Activated CD4-positive, alpha-beta T cell treated with anti-CD3 and anti-CD28 coated beads, Interleukin-10, Interleukin-2, amounts not matched to agents 100 ng/mL and 50 ng/mL, durations not matched to agents 16 hours and 8 hours (primary cell): ENCODE measurements around the gene AAK1.
"Not testable (repeated sequence)": the region's sequence is repeated elsewhere in the genome, so short reads cannot be mapped to it uniquely, and the experiment has no call there.

Source experiments
- DNase-seq: peaks from one replicate; pipeline ENCODE4 v3.0.0-alpha.2; 2020

AAK1 gene

DNA sequence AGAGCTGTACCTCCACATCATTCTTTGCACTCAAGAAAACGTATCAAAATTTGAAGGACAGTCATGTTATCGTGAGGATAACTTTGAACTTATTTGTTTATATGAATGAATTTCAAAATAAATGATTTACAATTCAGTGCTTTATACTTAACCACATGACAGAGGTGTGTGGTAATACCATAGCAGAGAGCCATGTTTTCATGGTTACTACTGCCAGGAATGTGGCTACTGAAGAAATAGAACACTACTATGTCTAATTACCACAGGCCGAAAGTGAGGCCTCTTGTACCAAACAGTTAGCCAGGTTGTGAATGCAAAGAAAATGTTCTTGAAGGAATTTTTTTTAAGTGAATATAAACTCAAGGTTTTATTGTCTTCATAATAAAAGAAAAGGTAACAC lies 49.2 kb downstream of the AAK1 start:
- DNase-seq, result no peak

DNA sequence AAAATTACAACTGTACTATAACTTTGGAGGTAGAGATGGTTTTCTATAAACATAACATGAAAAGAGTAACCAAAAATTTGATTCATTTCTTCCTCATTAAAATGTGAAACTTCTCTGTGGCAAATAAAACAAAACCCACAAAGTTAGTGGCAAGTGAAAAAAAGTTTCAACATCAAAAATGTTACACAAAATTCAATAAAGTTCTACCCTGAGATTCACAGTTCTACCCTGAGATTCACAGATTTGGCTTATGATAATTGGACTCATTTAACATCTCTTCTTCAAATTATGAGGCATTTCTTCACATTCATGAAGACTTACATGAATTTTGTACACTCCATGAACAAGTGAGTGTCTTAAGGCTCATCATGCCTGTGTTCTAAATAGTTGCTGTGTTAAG lies 51.0 kb downstream of the AAK1 start:
- no peak for DNase-seq

DNA sequence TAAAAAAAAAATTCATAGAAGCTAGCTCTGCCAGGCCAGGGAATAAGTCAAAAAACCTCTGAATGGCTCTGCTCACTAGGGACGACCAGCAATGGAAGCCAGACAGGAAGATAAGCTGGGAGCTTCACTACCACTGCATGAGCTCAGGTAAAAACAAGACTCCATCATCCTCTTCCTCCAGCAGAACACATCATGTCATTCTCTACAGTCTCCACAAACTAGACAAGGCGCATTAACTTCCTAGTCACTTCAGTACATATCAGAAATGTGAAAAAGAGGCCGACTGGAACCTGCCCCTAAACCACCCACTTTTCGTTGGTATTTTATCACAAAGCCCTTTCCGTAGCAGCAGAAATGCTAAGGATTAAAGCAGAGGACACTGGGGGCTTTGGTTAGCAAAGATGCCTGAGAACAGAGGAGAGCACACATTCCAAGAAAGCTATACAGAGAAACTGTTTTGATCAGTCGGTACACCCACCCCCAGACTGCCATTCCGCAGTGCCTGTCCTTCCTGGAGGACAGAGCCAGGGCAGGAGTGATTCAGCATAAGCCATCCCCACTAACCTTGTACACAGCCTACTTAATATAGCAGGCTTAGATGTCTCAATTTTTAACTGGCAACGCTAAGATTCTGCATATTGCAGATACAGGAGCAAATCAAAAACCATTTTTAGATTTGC lies 53.4 kb downstream of the AAK1 start:
- no peak for DNase-seq

DNA sequence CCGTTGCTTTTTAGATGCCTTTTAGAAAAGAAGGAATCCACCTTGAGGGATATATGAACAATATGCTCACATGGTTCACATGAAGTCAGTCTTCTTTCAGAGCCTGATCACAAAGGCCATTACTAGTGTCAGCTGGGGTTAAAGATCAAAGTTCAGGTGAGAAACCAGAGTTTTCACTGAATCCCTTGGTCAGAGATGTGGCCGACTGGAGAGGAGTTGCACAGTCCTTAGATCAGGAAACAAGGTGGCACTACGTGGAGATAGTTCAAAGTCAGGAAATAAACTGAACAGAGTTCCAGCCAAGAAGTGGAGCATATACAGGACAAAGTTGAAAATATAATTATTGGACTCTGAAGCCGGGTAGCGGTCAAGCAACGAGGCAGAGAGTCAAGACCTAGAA lies 54.6 kb downstream of the AAK1 start:
- DNase-seq, result no peak

DNA sequence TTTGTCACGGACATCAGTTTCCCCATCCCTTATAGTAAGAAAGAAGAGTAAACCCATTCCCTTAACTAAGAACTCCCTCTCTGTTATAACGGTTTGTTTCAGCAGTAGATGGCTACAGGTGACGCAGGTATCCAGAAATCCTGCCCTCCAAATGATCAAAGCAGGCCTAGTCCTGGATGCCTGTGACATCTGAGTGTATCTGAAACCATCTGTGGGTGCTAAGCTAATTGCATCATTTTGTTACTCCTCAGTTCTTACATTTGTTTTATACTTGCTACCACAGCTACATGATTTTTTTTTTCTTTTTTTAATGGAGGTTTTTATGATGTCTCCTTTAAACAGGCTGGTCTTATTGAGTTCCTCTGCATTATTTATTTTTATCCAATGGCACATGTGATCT lies 55.1 kb downstream of the AAK1 start:
- DNase-seq, result no peak

DNA sequence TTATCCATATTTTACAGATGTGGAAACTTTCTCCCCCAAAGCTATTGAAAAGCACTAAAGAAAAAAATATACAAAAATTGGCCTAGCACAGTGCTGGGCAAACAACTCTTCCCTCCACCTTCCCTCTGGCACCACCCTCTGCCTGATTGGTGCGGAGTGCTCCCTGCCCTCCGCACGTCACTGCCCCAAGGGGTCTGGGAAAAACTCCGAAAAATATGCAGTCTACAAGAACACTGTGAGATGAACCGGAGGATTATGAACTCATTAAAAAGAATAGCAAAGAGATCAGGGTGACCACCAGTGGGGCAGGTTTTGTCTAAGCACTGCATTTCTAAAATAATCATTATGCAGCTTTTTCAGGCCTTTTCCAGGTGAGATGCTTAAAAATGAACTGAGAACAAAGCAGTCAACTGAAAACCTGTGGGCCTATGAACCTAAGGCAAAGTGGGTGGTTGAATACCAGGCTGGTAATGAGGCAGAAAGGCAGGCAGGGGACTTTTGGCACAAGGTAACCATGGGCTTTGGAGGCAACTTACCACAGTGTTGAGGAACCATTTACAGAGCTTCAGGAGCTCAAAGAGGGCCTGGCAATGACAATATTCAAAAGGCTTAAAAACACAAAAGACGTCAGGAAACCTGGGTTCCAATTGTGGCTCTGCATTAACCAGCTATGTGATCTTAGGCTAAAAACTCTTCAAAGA lies 57.5 kb downstream of the AAK1 start:
- DNase-seq, result no peak

DNA sequence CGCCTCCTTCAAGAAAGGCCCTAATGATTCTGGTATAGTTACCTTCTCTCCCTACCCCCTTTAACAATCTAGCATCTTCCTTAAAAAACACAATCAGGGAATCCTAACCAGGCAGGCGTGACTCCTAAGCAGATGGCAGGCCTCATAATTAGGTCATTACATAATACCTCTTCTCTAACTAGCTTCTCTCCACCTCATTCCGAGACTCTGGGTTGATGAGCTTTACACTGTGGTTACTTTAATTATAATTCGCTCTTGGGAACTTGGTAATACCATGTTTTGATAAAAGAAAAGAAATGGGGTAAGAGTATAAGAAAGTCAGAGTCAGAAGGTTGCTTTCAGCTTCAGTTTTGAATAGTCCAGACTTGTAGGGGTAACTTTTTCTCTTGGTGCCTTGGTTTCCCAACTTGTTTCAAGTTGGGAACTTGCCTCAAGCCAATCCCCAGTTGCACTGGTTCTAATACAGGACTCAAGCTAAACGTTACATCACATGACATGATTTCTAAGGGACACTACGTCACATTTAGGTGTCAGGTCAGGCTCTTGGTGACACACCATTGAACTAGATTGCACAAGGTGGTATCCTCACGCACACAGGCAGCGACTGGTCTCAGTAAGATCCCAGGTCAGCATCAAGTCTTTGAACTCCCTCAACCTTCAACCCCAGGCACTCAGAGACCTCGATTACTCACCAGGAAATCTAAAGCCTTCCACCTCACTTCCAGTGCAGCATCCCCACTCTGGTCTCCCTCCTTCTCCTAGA lies 59.2 kb downstream of the AAK1 start:
- peak; percentile 10 for DNase-seq

DNA sequence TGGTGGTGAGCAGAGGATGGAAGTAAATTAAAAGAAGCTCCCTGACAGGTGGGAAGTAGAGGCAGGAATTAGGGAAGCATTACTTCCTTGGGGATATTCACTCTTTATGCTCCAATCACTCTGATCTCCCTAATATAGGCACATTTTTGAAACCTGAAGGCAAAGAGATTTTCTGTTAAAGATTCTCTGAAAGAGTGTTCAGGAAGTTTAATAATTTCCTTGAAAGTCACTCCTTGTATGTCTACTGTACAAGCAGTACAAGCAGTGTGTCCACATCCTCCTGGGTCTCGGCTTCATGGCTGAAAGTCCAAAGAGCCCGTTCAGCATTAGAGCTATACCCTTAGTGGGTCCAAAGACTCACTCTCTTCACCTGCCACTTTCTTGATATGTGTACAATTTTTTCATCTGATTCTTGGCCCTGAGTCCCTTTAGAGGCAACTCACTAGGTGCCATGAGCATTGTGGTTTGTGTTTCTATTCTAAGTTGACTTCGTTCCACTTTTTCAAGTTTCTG lies 60.2 kb downstream of the AAK1 start:
- DNase-seq, result no peak

DNA sequence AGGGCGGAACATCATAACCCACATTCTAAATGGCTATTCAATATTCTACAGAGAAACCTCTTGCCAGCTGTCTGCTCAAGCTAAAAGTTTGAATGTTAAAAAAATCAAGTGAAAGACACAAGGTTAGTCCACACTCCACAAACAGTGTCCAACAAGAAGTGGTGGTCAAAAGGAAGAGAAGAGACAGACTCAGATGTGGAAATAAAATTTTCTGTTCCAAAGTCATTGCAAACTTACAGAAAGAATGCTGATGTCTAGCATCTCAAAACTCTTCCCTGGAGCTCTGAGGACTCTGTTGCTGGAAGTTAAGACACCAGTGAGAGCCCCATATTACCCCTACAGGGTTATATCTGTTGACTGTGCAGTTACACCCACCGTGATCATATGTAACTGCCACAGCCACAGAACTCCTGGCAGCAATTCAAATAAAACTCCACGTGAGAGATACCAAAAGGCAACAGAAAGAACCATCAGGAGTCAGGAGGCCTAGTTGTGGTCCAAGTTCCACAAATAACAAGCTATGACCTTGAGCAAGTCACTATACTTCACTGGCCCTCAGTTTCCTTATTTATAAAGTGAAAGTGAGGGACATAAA lies 60.9 kb downstream of the AAK1 start:
- no peak for DNase-seq

DNA sequence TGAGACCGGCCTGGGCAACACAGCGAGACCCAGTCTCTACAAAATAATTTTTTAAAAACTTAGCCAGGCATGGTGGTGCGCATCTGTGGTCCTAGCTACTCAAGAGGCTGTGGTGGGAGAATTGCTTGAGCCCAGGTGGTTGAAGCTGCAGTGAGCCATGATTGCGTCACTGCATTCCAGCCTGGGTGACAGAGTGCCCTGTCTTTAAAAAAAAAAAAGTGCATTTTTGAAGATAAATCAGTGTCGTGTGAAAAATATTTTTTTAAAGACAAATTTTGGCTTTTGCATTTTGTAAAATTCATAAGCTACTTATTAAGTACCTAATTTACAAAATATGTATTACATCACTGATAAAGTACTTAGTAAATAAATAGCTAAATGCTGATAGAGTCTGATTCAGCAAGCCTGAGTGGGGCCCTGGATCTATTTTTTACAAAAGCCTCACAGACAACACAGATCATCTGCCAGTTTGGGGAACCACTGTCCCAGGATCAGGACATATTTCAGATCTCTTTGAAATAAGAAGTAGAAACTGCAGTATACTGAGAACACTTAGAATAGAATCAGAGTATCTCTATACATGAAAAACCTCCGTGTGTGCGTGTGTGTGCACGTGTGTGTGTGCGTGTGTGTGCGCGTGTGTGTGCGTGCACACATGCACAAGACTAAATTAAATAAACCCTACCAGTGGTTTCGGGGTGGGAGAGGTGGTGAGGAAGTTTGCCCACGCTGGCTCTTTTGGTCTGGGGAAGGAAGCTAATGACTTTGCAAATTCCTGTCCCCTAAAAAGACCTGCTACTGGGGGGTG lies 61.6 kb downstream of the AAK1 start:
- DNase-seq, result no peak

DNA sequence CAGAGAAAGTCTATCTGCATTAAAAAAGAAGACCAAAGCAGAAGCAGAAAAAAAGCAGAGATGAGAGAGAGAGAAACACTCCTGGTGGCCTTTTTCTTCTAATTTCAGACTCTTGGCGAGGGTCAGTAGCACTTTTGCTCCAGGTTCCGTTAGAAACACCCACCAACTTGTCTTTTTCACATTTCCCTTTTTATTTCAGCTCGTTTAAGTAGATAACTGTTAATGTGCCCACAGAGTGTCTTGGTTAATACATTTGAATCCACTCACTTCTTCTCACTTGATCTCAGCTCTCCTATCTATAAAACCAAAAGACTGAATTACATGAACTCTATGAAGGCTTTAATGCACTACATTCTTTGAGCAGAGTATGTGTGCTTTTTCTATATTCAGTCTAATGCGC lies 63.1 kb downstream of the AAK1 start:
- DNase-seq, result no peak

DNA sequence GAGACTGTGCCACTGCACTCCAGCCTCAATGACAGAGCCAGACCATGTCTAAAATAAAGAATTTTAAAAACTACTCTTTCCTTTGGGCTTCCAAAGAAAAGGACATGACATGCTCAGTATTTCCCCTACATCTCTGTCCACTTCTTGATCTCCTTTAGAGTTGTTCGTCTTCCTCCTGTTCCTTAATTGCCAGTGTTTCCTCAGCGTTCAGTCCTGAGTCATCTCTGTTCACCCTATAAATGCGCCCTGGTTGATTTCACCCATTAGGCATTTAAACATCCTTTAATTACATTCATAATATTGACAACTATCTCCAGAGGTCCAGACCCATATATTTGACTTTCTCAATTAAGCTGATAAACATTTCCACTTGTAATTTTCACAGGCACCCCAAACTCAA lies 64.0 kb downstream of the AAK1 start:
- no peak for DNase-seq

DNA sequence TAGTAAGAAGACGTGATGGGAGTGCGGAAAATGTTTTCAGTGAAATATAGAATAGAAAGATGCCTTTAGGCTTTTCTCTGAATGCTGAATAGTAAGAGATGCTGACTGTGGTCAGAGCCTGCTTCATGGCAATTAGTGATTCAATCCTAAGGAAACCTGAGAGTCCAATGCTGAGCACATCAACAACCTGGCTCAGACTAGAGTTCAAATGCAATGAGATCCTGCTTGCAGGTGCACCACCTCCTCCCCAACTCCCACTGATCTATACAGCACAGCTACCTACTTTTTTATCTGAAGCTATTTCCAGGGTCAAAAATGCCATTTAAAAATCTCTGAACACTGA lies 65.4 kb downstream of the AAK1 start:
- DNase-seq, result no peak

DNA sequence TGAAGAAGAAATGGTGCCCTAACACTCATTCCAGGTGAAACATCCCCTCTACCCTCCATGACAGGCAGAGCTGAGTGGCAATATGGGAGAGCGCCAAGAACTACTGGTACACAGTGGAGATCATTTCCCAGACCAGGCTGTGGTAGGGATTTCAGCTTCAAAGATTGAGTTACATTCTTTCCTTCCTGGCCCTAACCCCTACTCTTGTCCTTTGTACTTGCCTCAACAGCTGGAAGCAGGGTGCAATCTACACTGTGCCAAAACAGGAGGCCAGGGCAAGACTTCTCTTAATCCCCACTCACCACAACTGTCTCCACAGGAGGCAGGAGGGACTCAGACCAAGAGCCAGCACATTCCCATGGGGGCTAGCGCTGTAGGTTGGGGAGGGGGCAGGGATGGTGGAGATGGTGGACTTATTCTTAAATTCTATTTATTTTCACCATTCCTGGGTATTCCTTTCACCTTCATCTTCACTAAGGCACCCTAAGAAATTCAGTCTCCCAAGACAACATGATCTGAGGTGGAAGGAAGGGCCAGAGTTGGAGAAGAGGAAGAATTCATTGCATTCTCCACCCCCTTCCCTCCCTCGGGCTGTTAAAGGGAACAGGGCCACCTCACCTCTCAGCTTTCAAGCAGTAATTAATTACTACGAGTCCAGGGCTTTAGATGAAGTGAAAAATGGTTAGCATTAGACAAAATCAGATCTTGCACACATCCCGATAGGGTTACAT lies 65.9 kb downstream of the AAK1 start:
- DNase-seq, result no peak

DNA sequence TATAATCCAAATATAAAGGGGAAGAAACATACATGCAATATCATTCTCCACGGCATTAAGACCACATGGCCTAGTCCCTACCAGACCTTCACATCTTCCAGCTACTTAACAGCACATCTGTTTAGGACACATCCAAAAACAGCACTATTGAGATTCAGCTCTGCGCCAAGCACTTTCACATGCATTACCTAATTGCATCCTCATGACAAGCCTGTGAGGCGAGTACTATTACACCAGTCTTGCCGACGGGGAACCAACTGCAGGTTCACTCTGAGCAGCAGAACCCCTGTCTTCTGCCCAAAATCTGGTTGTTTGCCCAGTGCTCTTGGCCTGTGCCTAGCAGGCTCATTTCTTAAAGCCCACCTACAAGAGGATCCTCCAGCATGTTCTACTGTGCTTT lies 66.7 kb downstream of the AAK1 start:
- DNase-seq, result no peak

DNA sequence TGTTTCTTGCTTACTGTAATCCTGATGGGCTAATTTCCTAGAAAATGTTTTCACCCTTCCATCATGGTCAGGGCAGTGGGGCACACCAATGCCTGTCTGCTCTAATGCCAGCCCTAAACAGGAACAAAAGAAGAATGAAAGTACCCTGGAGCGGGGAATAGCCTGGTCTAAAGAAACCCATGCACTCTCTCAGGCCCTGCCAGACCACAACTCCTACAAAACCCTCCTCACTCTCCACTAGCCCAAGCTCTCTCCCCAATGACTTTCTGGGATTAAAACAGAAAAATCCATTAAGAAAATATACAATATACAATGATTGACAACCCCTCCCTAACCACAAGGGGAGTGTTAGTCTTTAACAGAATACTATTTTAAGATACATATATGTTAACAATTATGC lies 67.6 kb downstream of the AAK1 start:
- no peak for DNase-seq

DNA sequence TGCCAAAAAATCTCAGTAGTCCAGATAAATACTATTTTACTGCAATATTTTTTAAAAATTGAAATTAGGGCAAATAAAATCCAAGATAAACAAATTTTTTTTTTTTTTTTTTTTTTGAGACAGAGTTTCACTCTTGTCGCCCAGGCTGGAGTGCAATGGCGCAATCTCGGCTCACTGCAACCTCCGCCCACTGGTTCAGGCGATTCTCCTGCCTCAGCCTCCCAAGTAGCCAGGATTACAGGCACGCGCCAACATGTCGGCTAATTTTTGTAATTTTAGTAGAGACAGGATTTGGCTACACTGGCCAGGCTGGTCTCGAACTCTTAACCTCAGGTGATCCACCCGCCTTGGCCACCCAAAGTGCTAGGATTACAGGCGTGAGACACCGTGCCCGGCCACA lies 68.2 kb downstream of the AAK1 start:
- DNase-seq, result not testable (repeated sequence)

DNA sequence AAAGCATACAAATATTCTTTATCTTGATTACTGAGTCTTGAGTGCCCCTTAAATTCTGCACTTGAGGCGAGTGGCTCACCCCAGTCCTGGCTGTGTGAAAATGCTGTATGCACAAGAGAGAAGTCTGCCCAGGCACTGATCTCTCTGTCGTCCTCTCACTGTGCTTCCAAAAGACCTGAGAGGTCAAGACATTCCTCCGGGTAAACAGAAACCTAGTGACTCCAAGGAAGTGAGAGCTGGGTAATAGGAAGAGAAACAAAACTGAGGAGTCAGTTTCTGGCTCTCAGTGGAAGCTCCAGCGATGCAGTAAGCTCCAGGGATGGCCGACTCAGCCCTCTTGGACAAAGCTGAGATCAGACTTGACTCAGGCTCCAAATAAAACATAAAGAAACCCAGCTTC lies 70.9 kb downstream of the AAK1 start:
- no peak for DNase-seq

DNA sequence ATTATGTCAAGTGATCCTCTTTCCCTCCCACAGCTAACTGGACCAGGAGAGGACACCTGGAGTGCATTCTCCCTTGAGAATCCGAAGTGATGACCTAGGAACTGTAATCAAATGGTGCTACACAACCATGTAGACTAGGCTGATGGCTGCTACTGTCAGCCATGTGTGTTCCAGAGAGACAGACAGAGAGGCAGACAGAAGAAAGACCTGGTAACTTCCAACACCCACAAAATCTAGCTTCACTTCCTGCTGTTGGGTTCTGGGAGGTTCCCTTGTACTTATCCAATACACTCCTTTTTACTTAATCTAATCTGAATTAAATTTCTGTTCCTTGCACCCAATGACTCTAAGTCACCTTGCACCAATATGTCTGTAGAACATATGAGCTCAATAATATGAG lies 72.3 kb downstream of the AAK1 start:
- no peak for DNase-seq

DNA sequence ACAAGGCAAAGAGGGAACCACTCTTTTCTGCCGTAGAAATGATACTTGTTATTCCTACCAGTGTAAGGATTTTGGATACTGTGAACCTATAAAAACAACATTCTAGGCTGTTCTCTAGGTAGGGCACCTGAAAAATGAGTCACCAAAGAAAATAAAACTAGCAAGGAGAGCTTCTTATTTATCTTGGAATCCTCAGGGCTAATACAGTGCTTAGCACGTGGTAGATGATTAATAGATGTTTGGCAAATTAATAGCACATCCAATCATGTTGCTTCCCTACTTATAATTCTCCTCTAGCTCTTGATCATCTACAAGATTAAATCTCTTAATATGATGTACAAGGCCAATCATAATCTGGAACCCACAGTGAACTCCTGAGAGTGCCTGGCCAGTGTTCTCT lies 73.1 kb downstream of the AAK1 start:
- DNase-seq, result no peak

DNA sequence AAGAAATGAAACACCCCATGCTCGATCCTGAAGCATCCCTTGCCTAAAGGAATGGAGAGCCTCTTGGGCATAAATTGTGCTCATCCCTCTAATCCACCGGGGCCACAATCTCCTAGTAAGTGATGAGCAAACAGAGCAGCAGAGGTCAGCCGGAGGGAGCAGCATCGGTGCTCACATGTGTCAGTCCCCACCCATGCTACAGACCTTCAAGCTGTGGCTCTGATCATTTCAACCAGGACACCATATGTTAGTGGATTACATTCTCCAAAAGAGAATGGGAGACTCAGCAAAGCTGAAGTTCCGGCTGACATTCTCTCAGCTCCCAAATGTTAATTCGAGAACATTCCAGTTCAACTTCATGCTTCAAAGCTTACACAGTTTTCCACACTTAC lies 75.6 kb downstream of the AAK1 start:
- no peak for DNase-seq
